ENCODE measurements around the gene MKNK2. TPM values are rescaled to one million over a fixed set of nuclear protein-coding genes. Genes with fewer than 3 reads are reported as not detected.

The MKNK2 gene
- total RNA-seq, 3 donors from 2014 or later (not counting 1 experiment from before 2014, with no cell fraction given) = 259 to 389 (median 322) TPM

DNA sequence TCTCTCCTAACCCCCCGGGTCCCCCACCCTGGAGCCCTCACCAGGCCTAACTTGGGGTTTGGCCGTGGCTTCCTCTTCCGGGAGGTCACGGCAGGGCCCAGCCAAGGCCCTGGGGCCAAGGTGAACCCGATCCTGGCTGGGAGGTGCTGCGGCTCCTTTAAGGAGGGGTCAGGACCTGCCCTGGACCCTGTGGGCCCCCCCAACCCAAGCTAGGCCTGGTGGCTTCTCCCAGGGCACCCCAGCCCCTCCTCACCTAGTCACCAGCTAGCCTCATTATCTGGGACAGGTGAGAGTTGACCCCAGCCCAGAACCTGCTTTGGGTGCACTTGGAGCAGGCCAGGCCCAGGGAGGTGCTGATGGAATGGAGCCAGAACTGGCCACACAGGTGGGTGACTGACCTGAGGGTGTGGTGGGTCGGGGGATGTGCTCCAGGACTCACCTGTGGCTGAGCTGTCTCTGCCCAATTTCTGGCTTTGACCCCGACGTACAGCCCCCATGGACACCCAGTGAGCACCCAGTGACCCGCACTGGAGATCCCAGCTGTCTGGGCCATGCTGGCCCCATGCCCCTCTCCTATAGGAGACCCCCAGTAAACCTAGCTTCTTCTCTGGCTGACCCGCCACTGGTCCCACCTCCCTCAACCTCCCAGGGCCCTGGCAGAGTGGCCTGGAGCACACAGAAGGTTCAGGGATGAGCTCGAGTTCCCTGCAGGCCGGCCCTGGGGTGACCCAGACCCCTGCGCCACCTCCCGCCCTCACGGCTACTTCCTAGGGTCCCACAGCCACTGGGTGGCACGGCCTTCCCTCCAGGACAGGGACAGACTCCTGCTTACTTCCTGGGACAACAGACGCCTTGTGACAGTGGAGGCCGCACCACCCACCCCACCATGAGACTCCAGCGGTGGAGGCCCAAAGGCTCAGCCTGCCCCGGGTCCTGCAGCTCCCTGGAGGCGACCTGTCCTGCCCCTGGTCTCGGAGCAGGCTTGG lies 6.7 kb upstream of the MKNK2 start:
- Histone ChIP-seq H3K27ac (ENCODE audit: low read length) (peak overlapping the region; percentile 31), H3K4me1 (ENCODE audit: control insufficient read depth, insufficient read depth, low read length) (peaks cover 70% of the 10 kb centered on the region), H3K4me3 (ENCODE audit: low read length) (no peak overlapping the region), H3K36me3 (ENCODE audit: control insufficient read depth, insufficient read depth, low read length) (no peaks in the 10 kb centered on the region), H3K9me3 (ENCODE audit: control insufficient read depth, insufficient read depth, low read length) (no peaks in the 10 kb centered on the region), H3K27me3 (ENCODE audit: control insufficient read depth, insufficient read depth, low read length) (no peaks in the 10 kb centered on the region)
- Mint-ChIP-seq H3K4me3 (peak overlapping the region; percentile 64), H3K36me3 (no peaks in the 10 kb centered on the region), H3K27ac (peak overlapping the region; percentile 58 to 86), H3K9me3 (no peaks in the 10 kb centered on the region), H3K4me1 (peaks cover 8 to 37% of the 10 kb centered on the region in 2 donors), H3K27me3 (ENCODE audit: low read depth in 2 of 2) (no peaks in the 10 kb centered on the region)
- ATAC-seq (no peak), DNase-seq (no peak)
- intact Hi-C loops (cut with micrococcal nuclease) = no loop called here
- TF ChIP-seq, protein P1, sequence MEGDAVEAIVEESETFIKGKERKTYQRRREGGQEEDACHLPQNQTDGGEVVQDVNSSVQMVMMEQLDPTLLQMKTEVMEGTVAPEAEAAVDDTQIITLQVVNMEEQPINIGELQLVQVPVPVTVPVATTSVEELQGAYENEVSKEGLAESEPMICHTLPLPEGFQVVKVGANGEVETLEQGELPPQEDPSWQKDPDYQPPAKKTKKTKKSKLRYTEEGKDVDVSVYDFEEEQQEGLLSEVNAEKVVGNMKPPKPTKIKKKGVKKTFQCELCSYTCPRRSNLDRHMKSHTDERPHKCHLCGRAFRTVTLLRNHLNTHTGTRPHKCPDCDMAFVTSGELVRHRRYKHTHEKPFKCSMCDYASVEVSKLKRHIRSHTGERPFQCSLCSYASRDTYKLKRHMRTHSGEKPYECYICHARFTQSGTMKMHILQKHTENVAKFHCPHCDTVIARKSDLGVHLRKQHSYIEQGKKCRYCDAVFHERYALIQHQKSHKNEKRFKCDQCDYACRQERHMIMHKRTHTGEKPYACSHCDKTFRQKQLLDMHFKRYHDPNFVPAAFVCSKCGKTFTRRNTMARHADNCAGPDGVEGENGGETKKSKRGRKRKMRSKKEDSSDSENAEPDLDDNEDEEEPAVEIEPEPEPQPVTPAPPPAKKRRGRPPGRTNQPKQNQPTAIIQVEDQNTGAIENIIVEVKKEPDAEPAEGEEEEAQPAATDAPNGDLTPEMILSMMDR (IDR thresholded peaks at IDR 0.05) = no peak
- WGBS (ENCODE audit: insufficient coverage) = 76% methylated on average over 23 of the region's 23 CpGs

DNA sequence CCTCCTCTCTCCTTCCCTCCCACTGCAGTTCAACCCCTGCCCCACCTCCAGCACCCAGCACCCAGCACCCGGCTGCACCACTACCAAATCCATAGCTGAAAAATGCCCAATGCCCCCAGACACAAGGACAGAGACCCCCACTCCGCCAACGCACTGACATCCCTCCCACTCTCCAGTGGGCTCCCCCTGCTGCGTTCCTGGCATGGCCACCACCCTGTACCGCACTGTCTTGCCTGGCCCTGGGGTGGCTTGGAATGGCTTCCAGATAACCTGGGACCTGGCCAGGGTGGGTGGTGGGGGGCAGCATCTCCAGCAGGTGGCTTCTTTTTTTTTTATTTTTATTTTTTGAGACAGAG lies 5.8 kb upstream of the MKNK2 start:
- Histone ChIP-seq H3K4me3 (ENCODE audit: low read length) (no peak overlapping the region), H3K27me3 (ENCODE audit: control insufficient read depth, insufficient read depth, low read length) (no peaks in the 10 kb centered on the region), H3K9me3 (ENCODE audit: control insufficient read depth, insufficient read depth, low read length) (no peaks in the 10 kb centered on the region), H3K27ac (ENCODE audit: low read length) (peak overlapping the region; percentile 63), H3K4me1 (ENCODE audit: control insufficient read depth, insufficient read depth, low read length) (peaks cover 71% of the 10 kb centered on the region), H3K36me3 (ENCODE audit: control insufficient read depth, insufficient read depth, low read length) (no peaks in the 10 kb centered on the region)
- ATAC-seq (no peak), DNase-seq (no peak)
- Mint-ChIP-seq H3K36me3 (no peaks in the 10 kb centered on the region), H3K4me1 (peaks cover 8 to 34% of the 10 kb centered on the region in 2 donors), H3K9me3 (no peaks in the 10 kb centered on the region), H3K4me3 (peak overlapping the region; percentile 56), H3K27me3 (ENCODE audit: low read depth in 2 of 2) (no peaks in the 10 kb centered on the region), H3K27ac (peak overlapping the region; percentile 58 to 86)
- TF ChIP-seq, protein P1 (IDR thresholded peaks at IDR 0.05) = no peak
- intact Hi-C loops (cut with micrococcal nuclease) = no loop called here
- 51% methylated on average over 5 of the region's 5 CpGs for WGBS (ENCODE audit: insufficient coverage)

DNA sequence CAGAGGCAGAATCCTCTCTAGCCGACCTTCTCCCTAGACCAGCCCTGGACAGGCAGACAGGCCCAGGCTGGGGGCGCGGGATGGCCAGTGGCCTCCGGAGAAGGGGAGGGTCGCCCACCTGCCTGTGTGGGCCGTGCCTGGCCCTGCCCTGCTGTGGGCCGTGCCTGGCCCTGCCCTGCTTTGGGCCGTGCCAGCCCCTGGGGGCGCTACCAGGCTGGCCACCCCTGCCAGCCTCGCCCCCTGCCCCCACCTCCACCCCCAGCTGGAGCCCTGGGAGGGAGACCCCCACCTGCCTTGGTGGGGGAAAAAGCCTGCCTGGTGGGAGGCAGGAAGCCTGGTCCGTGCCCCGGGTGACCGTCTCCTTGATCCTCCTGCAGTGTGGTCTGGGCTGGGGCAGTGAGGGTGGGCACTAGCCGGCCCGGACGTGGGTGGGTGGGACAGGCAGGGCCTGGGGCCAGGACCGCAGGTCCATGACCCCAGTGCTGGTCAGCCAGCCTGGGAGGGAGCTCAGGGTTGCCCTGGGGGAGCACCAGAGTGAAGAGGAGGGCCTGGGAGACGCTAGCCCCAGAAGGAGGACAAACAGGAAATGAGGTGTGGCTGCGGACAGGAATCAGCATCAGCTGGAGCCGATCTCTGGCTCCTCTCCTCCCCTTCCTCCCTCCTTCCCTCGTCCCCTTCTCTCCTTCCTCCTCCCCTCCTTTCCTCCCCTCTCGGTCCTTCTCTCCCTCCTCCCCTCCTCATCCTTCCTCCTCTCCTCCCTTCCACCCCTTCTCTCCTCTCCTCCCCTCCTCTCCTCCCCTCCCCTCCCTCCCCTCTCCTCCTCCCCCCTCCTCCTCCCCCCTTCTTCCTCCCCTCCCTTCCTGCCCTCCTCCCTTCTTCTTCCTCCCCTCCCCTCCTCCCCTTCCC lies 5.1 kb upstream of the MKNK2 start:
- intact Hi-C loops (cut with micrococcal nuclease) = no loop called here
- Histone ChIP-seq H3K27me3 (ENCODE audit: control insufficient read depth, insufficient read depth, low read length) (no peaks in the 10 kb centered on the region), H3K9me3 (ENCODE audit: control insufficient read depth, insufficient read depth, low read length) (no peaks in the 10 kb centered on the region), H3K27ac (ENCODE audit: low read length) (peak overlapping the region; percentile 78), H3K4me1 (ENCODE audit: control insufficient read depth, insufficient read depth, low read length) (peaks cover 74% of the 10 kb centered on the region), H3K4me3 (ENCODE audit: low read length) (no peak overlapping the region), H3K36me3 (ENCODE audit: control insufficient read depth, insufficient read depth, low read length) (no peaks in the 10 kb centered on the region)
- TF ChIP-seq, protein P1 (IDR thresholded peaks at IDR 0.05) = no peak
- ATAC-seq (no peak), DNase-seq (peak in 1 of 2 donors; percentile 54)
- H3K4me3 Mint-ChIP-seq = peak overlapping the region; percentile 47
- no peaks in the 10 kb centered on the region for H3K36me3 Mint-ChIP-seq
- H3K27me3 Mint-ChIP-seq (ENCODE audit: low read depth in 2 of 2) = no peaks in the 10 kb centered on the region
- 37% methylated on average over 22 of the region's 22 CpGs for whole genome bisulfite sequencing (ENCODE audit: insufficient coverage)
- H3K9me3 Mint-ChIP-seq = no peaks in the 10 kb centered on the region
- peaks cover 12 to 40% of the 10 kb centered on the region in 2 donors for H3K4me1 Mint-ChIP-seq
- H3K27ac Mint-ChIP-seq = peak overlapping the region; percentile 75 to 86
